ENCODE measurements around the gene ABL1.

ABL1 gene

GRCh38 chr9:130902204-130903185 lies 67.4 kb downstream of the ABL1 start:
- no peak overlapping the region for H3K4me3 ChIP-seq (ENCODE audit: low read depth, low read length)
- TF ChIP-seq CTCF (IDR thresholded peaks at IDR 0.05; ENCODE audit: low read depth, low read length): no peak
- in situ Hi-C loops (cut with HindIII; ENCODE audit: low sequenced_read_pairs): no loop called here

GRCh38 chr9:130903194-130904069 lies 68.4 kb downstream of the ABL1 start:
- H3K4me3 ChIP-seq (ENCODE audit: low read depth, low read length): no peak overlapping the region
- in situ Hi-C loops (cut with HindIII; ENCODE audit: low sequenced_read_pairs): no loop called here
- no peak for TF ChIP-seq CTCF (IDR thresholded peaks at IDR 0.05; ENCODE audit: low read depth, low read length)
- no peak for DNase-seq (ENCODE audit: low read depth, low spot score)

More at GRCh38 chr9:130902204-130903185, 67.4 kb downstream of the ABL1 start:
- no peak for DNase-seq (ENCODE audit: low read depth, low spot score)

GRCh38 chr9:130904070-130905044 lies 69.3 kb downstream of the ABL1 start:
- no peak overlapping the region for H3K4me3 ChIP-seq (ENCODE audit: low read depth, low read length)
- DNase-seq (ENCODE audit: low read depth, low spot score): no peak
- in situ Hi-C loops (cut with HindIII; ENCODE audit: low sequenced_read_pairs): no loop called here
- no peak for TF ChIP-seq CTCF (IDR thresholded peaks at IDR 0.05; ENCODE audit: low read depth, low read length)

- in situ Hi-C loops (cut with HindIII; ENCODE audit: low sequenced_read_pairs): no loop called here
- DNase-seq (ENCODE audit: low read depth, low spot score): no peak
- H3K4me3 ChIP-seq (ENCODE audit: low read depth, low read length): no peak overlapping the region
- TF ChIP-seq CTCF (IDR thresholded peaks at IDR 0.05; ENCODE audit: low read depth, low read length): no peak
These were observed 70.3 kb downstream of the ABL1 start for GRCh38 chr9:130905125-130905901.

- no peak overlapping the region for H3K4me3 ChIP-seq (ENCODE audit: low read depth, low read length)
- TF ChIP-seq CTCF (IDR thresholded peaks at IDR 0.05; ENCODE audit: low read depth, low read length): no peak
- no peak for DNase-seq (ENCODE audit: low read depth, low spot score)
- in situ Hi-C loops (cut with HindIII; ENCODE audit: low sequenced_read_pairs): no loop called here
These were observed 71.1 kb downstream of the ABL1 start for GRCh38 chr9:130905902-130906734.

Data from astrocyte of the spinal cord (primary cell).